ENCODE results near the gene ECM2. TPM values are rescaled to one million over a fixed set of nuclear protein-coding genes. Genes with fewer than 3 reads are reported as not detected.

Gene ECM2
- total and polyA plus RNA-seq, 12 donors: 3.8 to 22.0 (median 8.3) TPM

DNA sequence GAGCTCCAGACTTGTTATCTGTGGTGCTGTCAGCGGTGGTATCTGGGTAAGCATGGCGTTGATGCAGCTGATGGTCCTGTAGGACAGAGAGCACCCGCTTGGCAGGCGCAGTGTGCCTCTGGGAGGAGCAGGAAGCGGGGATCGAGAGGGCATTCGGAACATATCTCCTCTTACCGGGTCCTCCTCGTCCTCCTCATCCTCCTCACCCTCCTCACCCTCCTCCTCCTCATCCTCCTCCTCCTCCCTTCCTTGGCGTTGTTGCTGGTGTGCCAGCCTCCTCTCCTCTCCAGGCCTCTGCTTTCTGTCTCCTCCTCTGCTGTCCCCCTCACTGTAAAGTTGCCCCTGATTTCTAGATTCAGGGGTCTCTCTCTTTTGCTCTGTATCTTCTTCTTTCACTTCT, 21.2 kb downstream of the ECM2 start:
- H3K27me3 ChIP-seq: no peaks in the 10 kb centered on the region
- intact Hi-C loops (cut with DNase I): no loop called here
- H3K4me3 ChIP-seq: no peak overlapping the region
- H3K9me3 ChIP-seq (replicated peaks in 1 of 3): no peaks in the 10 kb centered on the region
- no peak overlapping the region for H3K27ac ChIP-seq
- no peak for TF ChIP-seq POLR2A (IDR thresholded peaks at IDR 0.05)
- TF ChIP-seq, protein P1, sequence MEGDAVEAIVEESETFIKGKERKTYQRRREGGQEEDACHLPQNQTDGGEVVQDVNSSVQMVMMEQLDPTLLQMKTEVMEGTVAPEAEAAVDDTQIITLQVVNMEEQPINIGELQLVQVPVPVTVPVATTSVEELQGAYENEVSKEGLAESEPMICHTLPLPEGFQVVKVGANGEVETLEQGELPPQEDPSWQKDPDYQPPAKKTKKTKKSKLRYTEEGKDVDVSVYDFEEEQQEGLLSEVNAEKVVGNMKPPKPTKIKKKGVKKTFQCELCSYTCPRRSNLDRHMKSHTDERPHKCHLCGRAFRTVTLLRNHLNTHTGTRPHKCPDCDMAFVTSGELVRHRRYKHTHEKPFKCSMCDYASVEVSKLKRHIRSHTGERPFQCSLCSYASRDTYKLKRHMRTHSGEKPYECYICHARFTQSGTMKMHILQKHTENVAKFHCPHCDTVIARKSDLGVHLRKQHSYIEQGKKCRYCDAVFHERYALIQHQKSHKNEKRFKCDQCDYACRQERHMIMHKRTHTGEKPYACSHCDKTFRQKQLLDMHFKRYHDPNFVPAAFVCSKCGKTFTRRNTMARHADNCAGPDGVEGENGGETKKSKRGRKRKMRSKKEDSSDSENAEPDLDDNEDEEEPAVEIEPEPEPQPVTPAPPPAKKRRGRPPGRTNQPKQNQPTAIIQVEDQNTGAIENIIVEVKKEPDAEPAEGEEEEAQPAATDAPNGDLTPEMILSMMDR (IDR thresholded peaks at IDR 0.05): no peak
- DNase-seq: no peak
- WGBS, 4 donors: 93 to 98% (median 95%) methylated on average over 9 to 10 of the region's 10 CpGs
- H3K4me1 ChIP-seq (replicated peaks in 1 of 2): no peaks in the 10 kb centered on the region
- H3K36me3 ChIP-seq (replicated peaks in 1 of 2): no peaks in the 10 kb centered on the region

DNA sequence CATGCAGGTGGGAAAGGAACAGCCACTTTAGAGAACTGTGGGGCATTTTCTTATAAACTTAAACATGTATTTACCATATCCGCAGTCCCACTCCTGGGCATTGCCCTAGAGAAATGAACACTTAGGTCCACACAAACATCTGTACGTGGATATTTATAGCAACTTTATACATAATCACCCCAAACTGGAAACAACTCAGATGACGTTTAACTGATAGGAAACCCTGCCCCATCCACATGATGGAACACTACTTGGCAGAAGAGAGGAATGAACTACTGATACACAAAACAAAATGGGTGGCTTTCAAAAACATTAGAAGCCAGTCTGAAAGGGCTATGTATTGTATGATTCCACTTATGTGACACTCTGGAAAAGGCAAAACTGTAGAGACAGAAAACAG, 22.4 kb downstream of the ECM2 start:
- TF ChIP-seq, protein P1 (IDR thresholded peaks at IDR 0.05): no peak
- no peak for TF ChIP-seq POLR2A (IDR thresholded peaks at IDR 0.05)
- Histone ChIP-seq H3K4me1 (replicated peaks in 1 of 2) (no peaks in the 10 kb centered on the region), H3K9me3 (replicated peaks in 1 of 3) (no peaks in the 10 kb centered on the region), H3K27me3 (no peaks in the 10 kb centered on the region), H3K27ac (no peak overlapping the region), H3K4me3 (no peak overlapping the region), H3K36me3 (replicated peaks in 1 of 2) (no peaks in the 10 kb centered on the region)
- 76 to 82% (median 79%) methylated on average over 3 of the region's 3 CpGs for WGBS, 4 donors
- DNase-seq: no peak
- intact Hi-C loops (cut with DNase I): no loop called here

DNA sequence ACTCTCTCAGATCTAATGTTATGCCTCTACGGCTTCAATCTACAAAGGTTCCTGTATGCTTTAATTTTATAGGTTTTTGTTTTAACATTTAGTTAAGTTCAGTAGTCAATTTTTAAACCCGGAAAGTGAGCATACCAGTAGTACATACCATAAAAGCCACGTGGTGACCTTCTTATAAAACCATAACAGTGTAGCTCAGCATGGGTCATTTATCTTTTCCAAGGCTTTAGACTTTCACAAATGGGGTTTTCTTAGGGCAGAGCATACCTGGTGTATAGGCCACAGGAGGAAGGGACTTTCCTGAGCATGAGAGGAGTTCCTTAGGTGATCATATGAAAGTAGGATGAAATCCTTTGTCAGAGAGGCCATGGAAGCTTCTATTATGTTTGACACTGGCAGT, 23.2 kb downstream of the ECM2 start:
- no peak overlapping the region for H3K27ac ChIP-seq
- no peaks in the 10 kb centered on the region for H3K36me3 ChIP-seq (replicated peaks in 1 of 2)
- no peak overlapping the region for H3K4me3 ChIP-seq
- no peak for DNase-seq
- intact Hi-C loops (cut with DNase I): no loop called here
- TF ChIP-seq, protein P1 (IDR thresholded peaks at IDR 0.05): no peak
- no peak for TF ChIP-seq POLR2A (IDR thresholded peaks at IDR 0.05)
- no peaks in the 10 kb centered on the region for H3K4me1 ChIP-seq (replicated peaks in 1 of 2)
- H3K27me3 ChIP-seq: no peaks in the 10 kb centered on the region
- WGBS, 4 donors: 61 to 91% (median 75%) methylated on average over 3 of the region's 3 CpGs
- H3K9me3 ChIP-seq (replicated peaks in 1 of 3): no peaks in the 10 kb centered on the region

DNA sequence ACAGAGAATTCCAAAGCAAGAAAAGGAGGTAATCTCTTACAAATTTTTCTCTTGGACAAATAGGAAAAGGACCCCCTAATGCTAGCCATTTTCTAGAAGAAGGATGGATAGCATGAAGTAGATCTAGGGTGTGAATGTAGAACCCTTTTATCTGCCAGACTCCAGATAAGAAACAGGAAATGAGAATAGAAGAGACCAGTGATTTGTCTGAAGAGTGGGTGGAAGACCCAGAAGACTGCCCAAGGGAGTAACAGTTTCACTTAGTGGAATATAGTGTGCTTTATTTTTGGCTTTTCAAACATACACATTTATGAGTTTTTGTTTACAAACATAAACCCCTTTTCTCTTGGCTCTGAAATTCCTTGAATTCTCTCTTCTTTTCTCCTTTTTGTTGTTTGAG, 25.0 kb downstream of the ECM2 start:
- Histone ChIP-seq H3K36me3 (replicated peaks in 1 of 2) (no peaks in the 10 kb centered on the region), H3K4me1 (replicated peaks in 1 of 2) (peaks cover 0 to 7% of the 10 kb centered on the region in 2 donors), H3K9me3 (replicated peaks in 1 of 3) (no peaks in the 10 kb centered on the region), H3K27me3 (no peaks in the 10 kb centered on the region), H3K27ac (no peak overlapping the region), H3K4me3 (no peak overlapping the region)
- TF ChIP-seq, protein P1 (IDR thresholded peaks at IDR 0.05): no peak
- TF ChIP-seq POLR2A (IDR thresholded peaks at IDR 0.05): no peak
- intact Hi-C loops (cut with DNase I): no loop called here
- DNase-seq: no peak

Measured in adrenal gland (tissue), 12 donors.